Fibroblast of skin of abdomen (primary cell): Measurements from ENCODE around the gene SUMO4.
A peak's percentile ranks its signal among the peaks of the same experiment; 100 is the strongest.
"Not testable (repeated sequence)": the region's sequence is repeated elsewhere in the genome, so short reads cannot be mapped to it uniquely, and the experiment has no call there.

Source experiments
- DNase-seq: peaks from one replicate; pipeline ENCODE4 v3.0.0-alpha.2; 2013

Gene SUMO4

DNA sequence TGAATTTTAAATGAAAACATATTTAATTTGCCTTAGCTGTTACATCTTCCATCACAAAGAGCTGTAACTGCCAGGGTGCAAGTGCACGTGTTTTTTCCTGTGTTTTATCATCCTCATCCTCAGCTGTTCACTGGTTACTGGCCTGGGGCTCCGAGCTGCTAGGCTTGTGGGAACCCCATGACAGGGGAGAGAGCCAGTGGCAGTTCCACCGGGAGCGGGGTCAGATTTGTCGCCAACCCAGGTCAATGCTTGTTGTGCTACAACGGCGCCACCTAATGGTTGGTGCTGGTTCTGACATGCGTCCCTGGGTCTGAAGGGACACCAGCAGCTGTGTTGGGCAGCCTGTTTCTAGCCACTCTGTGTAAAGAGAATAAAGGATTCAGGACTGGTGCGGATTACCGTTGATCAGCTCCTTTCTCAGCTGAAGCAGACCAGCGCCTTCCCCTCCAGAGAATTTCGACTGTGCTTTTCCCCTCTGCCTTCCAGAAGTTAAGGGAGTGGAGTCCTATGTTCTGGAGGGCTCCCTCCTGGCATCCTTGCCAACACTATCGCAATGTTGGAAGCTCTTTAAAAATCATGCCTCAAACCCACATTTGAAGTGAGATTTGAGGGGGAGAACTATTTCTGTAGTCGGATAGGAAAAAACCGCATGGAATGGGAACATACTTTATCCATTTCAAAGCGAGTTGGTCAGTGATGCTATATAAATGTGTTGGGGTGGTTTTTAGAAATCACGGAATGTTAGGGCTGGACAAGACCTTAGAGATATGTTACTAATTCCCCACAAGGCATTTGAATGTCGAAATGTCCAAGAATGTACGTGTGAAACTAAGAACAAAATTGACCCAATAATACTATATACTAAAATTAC lies 32.1 kb downstream of the SUMO4 start:
- DNase-seq, result peak; percentile 72

DNA sequence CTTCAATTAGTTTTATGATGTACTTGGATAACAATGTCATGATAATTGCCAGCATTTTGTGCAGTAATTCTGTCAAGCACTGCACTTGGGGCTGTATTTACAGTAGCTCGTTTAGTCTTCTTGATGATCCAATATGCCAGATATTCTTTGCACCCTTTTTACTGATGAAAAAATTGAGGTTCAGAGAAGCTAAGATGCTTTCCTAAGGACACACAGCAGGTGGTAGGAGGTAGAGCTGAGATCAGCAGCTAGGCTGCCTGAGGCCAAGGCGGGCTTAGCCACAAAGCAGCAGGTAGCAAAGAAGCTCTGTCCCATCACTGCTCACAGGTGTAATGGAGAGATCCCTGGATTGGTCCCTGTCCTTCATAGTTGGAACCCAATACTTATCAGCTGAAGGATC lies 33.3 kb downstream of the SUMO4 start:
- DNase-seq, result no peak

DNA sequence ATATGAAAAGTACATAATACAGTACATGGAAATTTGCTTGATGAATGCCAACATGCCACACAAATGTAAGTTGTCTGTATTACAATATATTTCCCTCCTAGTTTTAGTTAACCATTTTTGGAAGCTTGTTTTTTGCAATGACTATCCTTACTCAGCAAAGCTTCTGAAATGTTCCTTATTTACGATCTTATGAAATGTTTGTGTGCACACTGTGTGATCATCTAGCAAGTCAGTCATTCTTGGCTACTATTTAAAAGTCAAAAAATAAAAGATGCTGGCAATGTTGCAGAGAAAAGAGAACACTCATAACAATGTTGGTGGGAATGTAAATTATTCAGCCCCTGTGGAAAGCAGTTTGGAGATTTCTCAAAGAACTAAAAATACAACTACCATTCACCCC lies 33.8 kb downstream of the SUMO4 start:
- no peak for DNase-seq

DNA sequence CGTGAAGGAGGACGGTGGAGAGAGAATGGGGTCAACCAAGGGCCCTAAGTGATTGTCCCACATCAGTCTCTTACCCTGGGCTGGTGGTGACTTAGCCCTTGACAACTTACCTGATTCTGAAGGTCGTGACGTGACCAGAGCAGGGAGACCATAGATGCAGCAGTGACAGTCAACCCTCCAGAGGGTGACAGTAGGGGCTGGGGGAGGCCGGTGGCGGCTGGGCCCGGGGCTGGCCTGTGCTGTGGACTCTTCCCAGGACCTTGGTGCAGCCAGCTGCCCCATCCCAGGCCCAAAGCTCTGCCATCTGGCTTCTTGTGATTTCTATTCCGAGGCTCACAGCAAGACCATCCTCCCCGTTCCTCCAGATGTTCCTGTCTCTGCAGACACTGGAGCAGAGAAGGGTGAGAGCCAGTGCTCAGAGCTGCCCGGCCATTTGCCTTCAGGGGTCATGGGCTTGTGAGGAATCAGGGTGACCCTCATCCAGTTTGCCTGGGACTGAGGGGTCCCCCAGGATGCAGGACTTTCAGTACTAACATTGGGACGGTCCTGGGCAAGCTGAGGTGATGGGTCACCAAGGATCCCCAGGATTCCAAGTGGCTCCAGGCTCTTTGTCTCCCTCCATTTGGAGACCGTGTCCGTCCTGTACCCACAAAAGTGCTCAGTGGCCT lies 36.0 kb downstream of the SUMO4 start:
- DNase-seq, result no peak

DNA sequence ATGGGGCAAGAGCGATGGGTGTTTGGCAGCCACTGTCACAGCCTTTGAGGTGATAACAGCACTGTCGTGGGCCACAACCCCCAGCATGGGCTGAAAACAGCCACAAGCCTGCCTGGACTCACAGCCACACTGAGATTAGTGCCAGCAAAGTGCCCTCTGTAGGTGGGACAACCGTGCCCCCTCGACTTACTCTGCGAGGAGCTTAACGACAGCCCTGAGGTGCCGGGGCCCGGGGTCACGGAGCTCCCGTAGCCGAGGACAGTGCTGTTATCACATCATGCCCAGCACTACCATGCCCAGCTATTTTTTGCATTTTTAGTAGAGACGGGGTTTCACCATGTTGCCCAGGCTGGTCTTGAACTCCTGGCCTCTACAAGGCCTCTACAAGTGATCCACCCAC lies 36.6 kb downstream of the SUMO4 start:
- DNase-seq, result no peak

DNA sequence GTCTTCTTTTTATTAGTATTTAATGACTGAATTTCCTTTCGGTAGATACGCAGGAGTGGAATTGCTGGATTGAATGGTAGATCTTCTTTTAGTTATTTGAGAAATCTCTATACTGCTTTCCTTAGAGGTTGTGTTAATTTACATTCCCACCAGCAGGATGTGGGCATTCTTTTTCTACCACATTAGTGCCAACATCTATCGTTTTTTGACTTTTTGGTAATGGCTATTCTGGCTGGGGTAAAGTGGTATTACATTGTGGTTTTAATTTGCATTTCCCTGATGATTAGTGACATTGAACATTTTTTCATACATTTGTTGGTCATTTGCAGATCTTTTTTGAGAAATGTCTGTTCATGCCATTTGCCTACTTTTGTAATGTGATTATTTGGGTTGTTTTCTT lies 37.1 kb downstream of the SUMO4 start:
- DNase-seq, result no peak

DNA sequence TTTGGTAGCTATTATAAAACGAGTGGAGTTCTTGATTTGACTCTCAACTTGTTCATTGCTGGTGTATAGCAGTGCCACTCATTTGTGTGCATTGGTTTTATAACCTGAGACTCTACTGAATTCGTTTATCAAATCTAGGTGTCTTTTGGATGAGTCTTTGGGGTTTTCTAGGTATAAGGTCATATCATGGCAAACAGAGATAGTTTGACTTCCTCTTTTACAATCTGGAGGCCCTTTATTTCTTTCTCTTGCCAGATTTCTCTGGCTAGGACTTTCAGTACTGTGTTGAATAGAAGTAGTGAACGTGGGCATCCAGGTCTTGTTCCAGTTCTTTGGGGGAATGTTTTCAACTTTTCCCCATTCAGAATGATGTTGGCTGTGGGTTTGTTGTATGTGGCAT lies 38.8 kb downstream of the SUMO4 start:
- no peak for DNase-seq

DNA sequence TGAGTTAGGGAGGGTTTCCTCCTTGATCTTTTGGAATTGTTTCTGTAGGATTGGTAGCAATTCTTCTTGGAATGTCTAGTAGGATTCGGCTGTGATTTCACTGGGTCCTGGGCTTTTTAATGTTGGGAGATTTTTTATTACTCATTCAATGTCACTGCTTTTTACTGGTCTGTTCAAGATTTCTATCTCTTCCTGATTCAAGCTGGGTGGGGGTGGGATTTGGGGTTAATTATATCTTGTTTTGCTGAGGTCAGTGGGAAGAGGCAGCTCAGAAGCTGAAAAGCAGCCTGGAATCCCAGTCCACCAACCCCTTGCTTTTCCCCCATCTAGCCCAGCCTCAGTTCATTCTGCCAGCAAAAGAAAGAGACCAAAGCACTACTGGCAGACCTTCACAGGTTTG lies 39.6 kb downstream of the SUMO4 start:
- DNase-seq, result no peak

DNA sequence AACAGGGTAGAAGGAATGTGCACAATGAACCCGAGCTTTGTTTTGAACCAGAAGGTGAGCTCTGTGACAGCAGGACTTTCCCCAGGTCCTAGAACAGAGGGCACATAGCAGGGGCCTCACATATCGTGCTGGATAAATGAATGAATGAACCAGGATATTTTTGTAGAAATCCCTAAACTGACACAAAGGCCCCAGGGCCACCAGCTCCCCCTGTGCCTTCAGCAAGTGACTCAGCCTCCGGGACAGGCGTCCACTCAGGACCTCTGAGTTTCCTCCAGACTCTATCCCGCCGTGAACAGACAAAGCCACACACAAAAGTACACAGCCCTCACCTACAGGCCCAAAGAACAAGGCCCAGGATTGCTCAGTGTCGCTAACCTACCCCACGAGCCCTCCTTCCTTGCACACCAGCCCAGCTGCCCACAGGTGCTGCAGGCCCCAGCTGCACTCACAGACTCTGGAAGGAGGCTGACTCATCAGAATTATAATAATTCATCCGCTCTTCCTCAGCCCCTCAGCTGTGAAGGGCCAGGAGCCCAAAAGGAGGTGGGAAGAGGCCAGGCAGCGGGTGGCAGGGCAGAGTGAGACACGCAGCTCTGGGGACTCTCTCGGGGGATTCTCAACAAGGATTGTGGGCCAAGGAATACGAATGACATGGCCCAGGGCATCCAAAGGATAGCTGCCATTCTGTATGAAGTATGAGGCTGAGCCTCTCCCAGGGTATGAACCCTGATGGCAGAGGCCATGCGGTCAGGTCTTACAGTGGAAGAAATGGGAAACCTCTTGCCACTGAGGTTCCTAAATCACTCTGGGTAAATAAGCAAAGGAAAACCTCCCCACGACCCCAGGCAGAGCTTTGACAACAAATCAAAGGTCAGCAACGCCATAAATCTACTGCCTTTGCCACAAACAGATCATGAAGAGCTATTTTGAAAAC lies 40.9 kb downstream of the SUMO4 start:
- DNase-seq, result peak; percentile 27

DNA sequence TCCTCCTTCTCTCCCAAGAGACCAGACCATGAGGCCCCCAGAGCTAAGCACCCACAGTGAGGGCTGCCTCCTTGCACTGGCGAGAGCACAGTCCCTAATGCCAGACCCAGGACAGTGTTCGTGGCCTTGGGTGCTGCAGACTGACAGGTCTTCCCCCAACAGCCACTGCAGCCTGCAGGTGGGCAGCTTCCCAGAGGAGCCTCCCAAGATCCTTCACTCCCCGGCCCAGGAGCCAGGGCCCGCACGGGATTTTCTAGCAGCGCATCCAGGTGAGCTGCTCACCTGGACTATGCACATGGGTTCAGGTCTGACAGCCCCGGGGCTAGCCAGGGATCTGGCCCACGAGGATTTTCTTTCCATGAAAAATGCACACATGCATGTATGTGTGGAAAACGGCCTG lies 41.7 kb downstream of the SUMO4 start:
- no peak for DNase-seq

DNA sequence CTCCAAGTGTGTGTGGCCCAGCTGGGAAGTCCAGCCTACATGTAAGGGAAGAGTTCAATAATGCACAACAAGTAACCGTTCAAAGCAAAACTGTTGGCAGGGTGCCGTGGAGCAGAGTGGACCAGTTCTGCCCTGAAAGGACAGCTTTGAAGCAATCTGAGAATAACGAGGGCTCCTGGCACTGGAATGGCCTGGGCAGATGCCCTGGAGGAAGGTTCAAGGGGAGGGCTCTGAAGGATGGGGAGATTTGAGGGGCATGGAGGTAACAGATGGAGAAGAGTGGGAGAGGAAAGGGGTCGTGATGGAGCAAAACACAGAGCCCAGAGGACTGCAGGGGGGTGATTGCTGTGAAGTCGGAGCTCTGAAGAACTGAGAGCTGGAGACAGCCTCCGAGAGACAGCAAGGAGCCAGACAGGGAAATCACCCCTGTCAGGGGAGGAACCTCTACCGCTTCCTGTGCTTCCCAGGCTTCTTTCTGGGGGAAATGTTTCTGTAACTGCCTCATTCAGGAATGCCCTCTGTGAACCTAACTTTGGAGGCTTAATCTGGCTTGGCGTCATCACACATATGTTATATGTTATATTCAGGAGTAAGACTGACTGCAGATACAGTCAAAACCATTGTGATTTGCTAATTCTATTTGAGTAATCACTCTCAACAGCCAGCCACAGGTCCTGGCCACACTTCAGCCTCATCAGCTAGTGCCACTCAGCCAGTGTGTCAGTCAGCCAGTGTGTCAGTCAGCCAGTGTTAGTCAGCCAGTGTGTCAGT lies 43.5 kb downstream of the SUMO4 start:
- peak; percentile 90 for DNase-seq

DNA sequence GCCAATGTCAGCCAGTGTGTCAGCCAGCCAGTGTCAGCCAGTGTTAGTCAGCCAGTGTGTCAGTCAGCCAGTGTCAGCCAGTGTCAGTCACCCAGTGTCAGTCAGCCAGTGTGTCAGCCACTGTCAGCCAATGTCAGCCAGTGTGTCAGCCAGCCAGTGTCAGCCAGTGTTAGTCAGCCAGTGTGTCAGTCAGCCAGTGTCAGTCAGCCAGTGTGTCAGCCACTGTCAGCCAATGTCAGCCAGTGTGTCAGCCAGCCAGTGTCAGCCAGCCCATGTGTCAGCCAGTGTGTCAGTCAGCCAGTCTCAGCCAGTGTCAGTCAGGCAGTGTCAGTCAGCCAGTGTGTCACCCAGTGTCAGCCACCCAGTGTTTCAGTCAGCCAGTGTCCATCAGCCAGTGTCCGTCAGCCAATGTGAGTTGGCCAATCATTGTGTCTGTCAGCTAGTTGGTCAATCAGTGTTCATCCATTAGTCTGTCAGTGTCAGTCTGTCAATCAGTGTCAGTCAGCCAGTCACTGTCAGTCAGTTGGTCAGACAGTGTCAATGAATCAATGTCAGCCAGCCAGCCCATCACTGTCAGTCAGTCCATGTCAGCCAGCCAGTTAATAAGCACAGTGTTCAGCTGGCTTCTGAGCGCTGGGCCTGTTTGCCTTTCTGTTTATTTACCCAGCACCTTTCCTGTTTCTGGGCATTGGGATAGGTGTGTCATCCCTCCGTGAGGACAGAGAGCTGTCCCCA lies 44.5 kb downstream of the SUMO4 start:
- DNase-seq, result not testable (repeated sequence)

DNA sequence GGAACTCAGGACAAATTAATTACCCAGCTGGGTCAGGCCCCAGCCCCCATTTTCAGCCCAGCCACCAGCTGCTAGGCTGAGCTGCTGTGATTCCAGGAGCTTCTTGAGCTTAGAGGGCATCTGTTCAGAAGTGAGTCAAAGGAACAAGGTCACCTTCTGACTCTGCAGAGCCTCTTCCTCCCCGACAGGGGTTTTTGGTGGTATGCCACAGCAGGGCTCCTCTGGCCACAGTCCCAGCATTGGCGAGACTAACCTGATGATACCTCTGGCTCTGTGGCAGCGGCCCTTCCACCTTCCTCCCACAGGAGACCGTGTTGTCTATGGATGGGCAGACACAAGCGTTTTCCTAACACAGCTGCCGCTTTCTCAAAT lies 45.0 kb downstream of the SUMO4 start:
- DNase-seq, result no peak

DNA sequence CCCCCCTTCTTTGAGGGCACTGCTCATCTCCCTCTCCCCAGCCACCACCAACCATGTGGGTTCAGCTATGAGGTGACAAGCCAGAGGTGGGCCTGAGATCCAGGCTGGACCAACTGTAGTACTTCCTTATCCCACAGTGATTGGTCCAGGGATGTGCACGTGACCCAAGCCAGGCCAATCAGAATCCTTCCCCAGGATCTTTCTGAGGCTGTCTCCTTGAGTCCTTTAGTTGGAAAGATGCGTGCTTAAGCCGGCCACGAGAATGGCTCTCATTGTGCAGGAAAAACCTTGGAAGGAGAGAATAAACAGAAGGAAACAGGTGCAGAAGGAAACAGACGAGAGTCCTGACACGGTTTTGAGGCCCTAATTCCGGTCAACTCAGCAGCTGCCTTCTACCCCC lies 45.5 kb downstream of the SUMO4 start:
- no peak for DNase-seq

DNA sequence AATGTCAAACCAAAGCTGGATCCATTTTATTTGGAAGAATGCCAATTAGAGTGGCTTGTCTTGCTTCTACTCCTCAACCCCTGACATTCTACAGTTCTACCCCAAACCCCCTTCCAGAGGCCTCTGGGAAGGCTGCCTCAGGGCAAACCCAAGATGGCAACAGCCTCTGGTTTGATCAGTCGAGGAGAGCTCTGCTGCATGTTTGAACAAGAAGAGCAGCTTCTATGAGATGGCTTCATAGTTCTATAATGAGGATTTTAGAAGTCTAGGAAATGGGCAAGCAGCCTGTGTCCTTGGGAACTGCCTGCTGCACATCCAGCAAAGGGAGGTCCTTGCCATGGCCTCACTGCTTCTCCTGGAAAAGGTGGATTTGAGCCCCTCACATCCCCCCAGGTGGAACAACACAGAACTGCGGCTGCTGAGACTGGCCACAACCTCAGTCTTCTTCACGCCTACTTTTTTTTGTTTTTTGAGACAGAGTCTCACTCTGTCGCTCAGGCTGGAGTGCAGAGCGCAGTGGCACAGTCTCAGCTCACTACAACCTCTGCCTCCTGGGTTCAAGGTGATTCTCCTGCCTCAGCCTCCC lies 46.8 kb downstream of the SUMO4 start:
- no peak for DNase-seq

DNA sequence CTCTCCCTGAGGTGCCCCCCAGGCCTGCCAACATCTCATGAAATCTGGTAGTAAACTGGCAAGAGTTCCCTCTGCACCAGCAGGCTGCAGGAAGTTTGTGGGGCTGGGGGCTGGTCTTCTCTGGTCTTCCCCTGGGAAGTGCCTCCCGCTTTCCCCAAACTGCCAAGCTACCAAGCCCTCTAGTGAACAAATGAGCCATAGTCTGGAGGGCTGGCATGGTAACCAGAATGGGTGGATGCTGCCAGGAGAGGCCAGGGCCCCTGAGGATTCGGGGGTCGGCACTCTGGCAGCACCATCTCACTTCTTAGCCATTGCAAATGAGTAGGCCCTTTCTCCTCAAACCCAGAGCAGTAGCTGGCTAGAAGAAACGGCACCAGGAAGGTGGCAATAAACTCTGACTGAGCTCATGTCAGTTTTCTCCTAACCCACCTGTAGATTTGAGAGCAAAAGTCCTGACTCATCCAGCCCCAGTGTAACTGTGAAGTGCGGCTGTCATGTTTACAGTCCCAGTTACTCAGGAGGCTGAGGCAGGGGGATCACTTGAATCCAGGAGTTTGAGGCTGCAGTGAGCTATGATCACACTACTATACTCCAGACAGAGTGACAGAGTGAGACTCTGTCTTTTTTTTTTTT lies 48.9 kb downstream of the SUMO4 start:
- DNase-seq, result no peak

DNA sequence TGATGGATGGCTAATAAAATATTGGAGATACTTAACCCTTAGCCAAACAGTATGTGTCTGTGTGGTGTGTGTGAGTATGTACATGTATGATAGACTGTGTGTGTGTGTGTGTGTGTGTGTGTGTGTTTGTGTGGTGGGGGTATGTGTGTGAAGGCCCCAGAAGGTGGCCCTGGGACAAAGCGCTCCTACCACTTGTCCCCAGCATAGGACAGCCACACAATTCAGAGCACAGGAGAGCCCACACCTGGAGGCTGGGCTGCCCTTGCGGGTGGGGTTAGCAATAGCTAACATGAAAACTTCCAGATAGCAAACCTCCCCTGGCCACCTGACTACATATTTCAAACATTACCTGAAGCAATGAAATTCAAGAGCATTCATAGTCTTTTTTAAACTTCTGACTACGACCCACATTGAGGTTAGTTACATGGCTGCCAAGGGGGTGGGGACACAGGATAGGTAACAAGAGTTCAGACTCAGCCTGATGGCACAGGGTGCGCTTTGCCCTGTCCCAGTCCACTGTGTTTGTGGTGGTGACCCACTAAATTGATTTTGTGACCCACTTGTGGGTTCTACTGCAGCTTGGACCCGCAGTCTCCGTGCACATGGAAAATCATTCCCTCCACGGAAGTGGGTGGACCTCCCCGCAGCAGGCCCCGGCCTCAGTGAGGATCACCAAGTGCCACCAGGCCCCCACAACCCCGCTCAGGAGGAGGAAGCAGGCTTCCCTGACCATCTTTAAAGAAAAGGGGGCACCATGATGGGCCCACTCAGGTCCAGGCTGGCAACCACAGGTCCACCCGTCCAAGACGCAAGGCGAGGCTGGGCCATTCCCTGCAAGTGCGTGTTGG lies 50.0 kb downstream of the SUMO4 start:
- DNase-seq, result no peak
